ENCODE measurements around the gene ZCCHC7.
"Not testable (repeated sequence)": the region's sequence is repeated elsewhere in the genome, so short reads cannot be mapped to it uniquely, and the experiment has no call there.

The ZCCHC7 gene

DNA sequence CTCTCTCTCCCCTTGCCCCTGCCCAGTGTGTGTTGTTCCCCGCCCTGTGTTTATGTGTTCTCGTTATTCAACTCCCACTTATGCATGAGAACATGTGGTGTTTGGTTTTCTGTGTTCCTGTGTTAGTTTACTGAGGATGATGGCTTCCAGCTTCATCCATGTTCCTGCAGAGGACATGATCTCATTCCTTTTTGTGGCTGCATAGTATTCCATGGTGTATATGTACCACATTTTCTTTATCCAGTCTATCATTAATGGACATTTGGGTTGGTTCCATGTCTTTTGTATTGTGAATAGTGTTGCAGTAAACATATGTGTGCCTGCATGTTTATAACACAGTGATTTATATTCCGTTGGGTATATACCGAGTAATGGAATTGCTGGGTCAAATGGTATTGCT lies 83.1 kb downstream of the ZCCHC7 start:
- in situ Hi-C loops (cut with MboI; ENCODE audit: low sequenced_read_pairs): not testable (repeated sequence)

DNA sequence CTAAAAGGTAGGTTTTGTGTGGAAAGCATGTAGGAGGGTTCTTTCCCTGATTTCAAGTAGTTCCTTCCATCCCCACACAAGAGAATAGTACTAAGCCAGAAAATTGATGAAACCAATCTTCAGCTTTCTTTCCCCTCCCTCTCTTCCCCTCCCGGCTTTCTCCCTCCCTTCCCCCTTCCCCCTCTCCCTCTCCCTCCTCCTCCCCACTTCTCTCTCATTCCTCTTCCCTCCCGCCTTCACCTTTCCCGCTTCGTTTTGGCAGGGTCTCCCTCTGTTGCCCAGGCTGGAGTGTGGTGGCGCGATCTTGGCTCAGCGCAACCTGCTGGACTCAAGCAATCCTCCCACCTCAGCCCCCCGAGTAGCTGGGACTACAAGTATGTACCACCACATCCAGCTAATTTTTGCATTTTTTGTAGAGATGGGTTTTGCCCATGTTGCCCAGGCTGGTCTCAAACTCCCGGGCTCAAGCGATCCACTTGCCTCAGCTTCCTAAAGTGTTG lies 85.8 kb downstream of the ZCCHC7 start:
- in situ Hi-C loops (cut with MboI; ENCODE audit: low sequenced_read_pairs): no loop called here

DNA sequence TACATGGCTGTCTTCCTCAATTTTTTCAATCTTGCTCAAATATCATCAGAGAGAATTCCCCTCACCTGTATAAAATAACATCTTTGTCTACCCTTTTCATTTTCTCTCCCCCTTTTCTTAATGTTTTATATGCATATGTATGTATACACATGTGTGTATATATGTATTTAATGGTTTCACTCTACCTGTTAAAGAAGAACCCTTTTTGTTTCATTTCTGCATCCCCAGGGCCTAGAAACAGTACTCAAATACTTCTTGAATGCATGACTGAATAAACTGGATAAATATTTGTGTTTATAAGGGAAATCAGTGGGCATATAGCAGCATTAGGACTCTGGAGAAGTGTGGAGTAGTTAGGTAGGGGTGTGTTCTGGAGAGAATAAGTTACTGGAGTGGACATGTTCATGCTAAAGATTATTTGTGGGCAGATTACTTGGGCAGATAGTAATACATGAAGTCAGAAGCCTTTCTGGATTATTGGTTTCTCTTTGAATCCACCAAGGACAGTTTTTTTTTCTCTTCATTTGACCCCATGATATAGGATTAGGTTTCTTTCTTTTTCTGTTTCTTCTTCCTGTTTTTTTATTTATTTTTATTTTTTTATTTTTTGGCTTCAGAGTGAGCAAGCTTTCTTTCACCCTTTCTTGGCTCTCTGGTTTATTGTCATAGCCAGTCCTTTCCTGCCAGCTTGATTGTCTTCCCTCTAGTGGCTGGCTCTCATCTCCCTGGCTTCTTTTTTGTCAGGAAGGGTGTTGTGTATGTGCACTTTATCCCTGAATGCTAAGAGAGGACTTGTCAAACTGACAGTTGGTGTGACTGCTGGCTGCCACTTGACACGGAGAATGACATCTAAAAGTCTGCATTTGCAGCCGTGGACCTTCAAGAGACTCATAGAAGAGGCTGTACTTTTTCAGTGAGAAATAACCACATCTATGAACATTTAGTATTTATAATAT lies 89.3 kb downstream of the ZCCHC7 start:
- in situ Hi-C loops (cut with MboI; ENCODE audit: low sequenced_read_pairs): no loop called here

DNA sequence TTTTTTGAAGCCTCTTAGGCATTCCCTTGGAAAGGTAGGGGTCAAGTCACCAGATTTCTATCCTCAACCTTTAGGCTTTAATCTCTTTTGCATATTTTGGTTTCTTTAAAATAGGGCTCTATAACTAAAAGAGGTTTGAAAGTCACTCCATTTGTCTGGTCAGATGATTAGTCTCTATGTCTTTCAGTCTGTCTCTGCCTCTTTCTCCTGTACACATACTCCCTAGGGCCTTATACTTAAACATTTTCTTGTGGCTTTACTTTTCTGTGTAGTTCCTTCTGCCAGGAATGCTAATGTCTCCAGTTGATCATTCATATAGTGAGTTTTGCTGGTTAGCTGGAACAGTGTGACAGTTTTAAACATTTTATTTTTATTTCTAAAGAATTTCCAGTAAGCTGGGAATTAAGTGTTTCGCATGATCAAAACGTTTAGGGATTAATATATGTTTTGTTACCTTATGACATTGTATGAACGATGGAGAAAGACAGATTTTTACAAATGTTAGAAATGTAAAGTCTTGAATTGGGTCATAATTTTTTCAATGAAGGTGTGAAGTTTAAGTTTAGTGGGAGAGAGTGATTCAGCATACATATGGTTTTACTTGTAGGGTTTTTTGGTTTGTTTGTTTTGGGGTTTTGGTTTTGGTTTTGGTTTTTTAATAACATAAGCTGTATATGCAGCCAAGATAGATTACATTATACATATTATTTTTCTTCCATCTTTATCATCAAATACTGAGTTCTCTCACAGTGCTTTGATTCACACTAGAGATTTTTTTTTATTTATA lies 90.6 kb downstream of the ZCCHC7 start:
- in situ Hi-C loops (cut with MboI; ENCODE audit: low sequenced_read_pairs): no loop called here

DNA sequence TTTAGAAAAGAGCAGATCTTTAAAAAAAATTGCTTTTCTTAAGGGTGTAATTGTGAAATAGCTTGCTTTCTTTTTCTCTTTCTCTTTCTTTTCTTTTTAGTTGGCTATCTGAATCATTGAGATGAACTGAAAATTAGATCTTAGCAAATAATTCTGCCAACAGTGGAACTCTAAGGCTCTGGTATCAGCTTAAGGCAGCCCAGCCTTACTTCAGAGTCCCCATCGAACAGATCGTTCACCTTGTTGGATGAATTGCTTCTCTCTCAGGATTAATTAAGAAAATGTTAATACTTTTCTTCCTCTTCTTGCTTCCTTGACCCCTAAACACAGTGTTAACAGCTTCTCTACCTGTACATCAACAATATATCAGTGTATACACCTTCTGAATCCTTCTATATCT lies 92.1 kb downstream of the ZCCHC7 start:
- in situ Hi-C loops (cut with MboI; ENCODE audit: low sequenced_read_pairs): no loop called here

DNA sequence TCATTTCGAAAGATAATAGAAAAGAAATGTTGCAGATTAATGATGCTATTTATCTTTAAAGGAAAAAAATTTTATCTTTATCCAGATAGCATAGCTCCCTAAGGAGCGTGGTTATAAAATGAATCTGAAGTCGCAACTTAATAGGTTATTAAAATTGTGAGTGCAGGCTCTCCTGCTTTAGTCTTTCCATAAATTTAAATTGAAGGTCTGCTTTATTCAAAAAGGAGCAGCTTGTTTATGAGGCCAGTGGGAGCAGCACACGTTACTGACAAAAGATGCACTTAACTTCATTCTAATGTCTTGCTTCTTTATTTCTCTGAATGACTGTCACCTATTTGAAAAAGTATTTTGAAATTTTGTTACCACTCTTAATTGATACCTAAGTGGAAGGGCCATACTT lies 95.0 kb downstream of the ZCCHC7 start:
- in situ Hi-C loops (cut with MboI; ENCODE audit: low sequenced_read_pairs): no loop called here

DNA sequence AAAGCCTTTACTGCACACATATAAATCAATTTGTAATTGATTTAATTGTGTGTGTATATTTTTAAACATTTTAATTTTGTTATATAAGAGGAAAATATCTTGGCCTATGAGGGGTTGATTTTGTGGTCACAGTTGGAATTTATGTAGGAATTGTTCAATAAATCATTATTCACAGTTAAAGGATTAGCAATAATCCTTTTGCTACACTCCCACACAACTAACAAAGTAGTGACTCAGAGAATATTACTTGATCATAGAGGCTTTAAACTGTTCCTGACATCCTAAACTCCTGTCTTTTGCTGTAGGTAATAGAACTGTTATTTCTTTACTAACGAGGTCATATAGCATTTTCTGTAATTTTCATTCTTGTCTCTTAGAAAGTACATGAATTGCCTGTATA lies 95.5 kb downstream of the ZCCHC7 start:
- in situ Hi-C loops (cut with MboI; ENCODE audit: low sequenced_read_pairs): no loop called here

DNA sequence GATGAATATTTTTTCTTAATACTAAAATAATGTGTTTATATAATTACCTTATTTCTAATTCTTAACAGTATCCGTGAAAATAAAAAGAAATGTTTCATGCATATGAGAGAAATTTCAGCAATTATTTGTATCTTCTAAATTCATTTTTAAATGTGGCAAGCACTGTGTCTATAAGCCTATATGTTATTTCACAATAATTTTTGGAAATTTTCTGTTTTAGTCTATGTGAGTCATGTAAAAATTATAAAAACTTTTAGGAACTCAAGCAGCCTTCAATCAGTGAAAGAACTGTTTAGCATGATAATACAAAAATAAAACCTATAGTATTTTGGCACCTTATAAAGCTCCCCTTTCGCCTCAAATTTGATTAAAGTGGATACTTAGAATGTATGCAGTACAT lies 96.8 kb downstream of the ZCCHC7 start:
- in situ Hi-C loops (cut with MboI; ENCODE audit: low sequenced_read_pairs): no loop called here

DNA sequence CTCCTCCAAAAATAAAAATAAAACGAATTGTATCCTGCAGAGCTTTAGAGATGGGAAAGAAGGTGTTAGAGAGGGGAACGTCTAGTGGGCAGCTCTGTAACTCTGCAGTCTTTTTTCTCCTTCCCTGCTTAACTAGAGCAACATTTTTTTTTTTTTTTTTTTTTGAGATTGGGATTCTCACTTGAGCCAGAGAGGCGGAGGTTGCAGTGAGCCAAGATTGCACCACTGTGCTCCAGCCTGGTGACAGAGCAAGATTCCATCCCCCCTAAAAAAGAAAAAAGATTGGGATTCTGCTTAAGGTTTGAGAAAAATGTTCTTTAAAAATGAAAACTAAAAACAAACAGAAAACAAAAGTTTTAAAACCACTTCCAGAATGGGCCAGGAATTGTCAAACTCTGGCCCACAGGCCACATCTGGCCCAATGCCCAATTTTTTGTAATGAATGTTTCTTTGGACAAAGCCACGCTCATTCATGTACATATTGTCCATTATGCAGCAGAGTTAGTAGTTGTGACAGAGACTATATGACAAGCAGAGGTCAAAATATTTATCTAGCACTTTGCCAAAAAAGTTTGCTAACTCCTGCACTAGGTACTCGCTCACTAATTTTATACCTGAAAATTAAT lies 98.5 kb downstream of the ZCCHC7 start:
- in situ Hi-C loops (cut with MboI; ENCODE audit: low sequenced_read_pairs): no loop called here

DNA sequence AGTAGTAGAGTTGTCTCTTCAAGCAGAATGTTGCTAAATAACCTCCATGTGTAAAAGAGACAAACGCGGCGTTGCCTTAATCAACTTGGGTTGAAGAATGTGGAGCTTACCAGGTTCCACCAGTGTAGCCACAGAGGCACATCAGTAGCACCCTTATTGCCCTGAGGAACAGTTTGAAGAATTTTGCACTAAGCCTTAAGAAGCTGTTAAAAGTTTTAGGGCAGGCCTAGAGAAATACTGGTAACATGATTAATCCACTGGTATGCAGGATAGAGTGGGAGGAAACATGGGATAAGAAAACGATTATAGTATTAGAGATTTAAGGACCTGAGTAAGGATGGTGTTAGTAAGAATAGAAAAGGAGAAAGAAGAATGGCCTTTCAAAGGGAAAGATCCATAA lies 100.6 kb downstream of the ZCCHC7 start:
- in situ Hi-C loops (cut with MboI; ENCODE audit: low sequenced_read_pairs): no loop called here

DNA sequence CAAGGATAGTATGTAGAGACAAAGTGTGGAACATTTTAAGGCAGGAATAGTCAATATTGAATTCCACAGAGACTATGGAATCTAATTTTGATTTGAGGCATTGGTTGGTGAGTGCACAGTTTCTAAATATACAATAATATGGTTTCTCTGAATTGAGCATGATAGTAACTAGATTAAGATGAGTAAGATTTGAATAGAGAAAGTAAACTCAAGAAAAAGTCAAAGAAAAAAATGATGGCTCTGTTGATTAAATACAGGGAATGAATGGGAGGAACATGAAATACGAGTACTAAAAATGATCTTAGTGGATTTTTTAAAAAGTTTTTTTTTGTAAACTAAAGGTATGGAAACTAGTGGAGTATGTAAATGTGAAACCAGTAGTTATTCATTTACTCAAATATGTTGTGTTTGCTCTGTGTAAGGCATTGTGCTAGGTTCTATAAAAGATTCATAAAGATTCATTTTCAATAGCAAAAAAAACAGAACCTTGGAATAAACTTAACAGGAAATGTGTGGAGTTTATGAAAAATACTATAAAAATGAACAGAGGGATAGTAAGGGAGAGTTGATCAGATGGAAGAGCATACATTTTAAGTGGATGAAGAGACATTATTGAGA lies 101.2 kb downstream of the ZCCHC7 start:
- in situ Hi-C loops (cut with MboI; ENCODE audit: low sequenced_read_pairs): no loop called here

DNA sequence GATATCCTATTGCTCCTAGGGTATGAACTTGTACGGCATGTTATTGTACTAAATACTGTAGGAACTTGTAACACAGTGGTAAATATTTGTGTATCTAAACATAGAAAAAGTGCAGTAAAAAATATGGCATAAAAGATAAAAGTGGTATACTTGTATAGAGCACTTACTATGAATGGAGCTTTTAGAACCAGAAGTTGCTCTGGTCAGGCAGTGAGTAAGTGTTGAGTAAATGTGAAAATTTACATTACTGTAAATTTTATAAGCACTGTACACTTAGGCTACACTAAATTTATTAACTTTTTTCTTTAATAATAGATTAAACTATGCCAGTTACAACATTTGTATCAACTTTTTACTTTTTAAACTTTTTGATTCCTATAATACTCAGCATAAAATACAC lies 109.1 kb downstream of the ZCCHC7 start:
- in situ Hi-C loops (cut with MboI; ENCODE audit: low sequenced_read_pairs): no loop called here

DNA sequence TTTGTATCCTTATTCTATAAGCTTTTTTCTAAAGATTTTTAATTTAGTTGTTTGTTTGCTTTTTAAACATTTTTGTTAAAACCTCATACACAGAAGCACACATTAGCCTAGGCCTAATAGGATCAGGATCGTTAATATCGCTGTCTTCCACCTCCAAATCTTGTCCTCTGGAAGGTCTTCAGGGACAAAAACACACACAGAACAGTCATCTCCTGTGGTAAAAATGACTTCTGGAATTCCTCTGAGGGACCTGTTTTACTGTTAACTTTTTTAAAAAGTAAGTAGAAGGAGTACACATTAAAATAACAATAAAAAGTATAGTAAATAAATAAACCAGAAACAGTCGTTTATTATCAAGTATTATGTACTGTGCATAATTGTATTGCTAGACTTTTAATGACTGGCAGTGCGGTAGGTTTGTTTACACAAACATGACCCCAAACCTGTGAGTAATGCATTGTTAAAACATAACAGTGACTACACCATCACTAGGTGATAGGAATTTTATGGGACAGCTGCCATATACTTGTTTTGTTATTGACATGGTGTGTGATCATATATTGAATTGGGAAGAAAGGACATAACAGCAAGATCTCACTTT lies 109.6 kb downstream of the ZCCHC7 start:
- in situ Hi-C loops (cut with MboI; ENCODE audit: low sequenced_read_pairs): no loop called here

DNA sequence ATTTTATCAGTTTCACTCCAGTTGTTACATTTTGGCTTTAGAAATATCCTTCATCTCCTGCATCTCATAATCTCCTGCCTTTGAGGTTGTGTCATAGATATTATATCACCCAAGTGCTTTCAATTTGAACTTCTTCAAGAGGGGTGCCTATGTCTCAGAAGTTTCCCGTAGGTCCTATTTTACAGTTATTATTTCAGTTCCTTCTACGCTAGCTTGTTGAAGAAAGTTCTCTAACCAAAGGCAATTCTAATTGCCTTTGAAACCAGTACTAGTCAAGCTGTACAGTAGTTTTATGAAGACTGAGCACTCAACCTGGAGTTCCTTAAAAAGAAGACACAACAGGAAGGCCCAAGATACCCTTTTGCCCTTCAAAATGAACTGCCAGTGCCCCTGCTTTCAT lies 116.4 kb downstream of the ZCCHC7 start:
- in situ Hi-C loops (cut with MboI; ENCODE audit: low sequenced_read_pairs): no loop called here

DNA sequence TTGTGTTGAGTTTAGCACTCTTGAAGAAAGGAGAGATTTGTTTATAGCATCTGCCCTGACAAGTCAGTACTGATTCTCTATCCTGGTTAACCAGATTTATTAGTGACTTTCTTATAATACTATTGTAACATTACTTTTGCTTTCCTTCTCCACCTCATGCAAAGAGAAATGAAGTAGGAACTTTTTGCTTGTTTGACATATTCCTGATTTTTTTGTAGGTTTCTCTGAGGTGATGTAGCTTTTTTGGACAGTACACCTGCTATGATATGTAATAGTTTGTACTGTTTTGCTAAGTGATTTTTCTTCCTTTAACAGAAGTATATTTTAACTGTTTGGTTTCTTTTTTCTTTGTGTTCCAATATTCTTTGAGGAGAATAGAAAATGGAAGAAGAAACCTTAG lies 117.7 kb downstream of the ZCCHC7 start:
- in situ Hi-C loops (cut with MboI; ENCODE audit: low sequenced_read_pairs): no loop called here

DNA sequence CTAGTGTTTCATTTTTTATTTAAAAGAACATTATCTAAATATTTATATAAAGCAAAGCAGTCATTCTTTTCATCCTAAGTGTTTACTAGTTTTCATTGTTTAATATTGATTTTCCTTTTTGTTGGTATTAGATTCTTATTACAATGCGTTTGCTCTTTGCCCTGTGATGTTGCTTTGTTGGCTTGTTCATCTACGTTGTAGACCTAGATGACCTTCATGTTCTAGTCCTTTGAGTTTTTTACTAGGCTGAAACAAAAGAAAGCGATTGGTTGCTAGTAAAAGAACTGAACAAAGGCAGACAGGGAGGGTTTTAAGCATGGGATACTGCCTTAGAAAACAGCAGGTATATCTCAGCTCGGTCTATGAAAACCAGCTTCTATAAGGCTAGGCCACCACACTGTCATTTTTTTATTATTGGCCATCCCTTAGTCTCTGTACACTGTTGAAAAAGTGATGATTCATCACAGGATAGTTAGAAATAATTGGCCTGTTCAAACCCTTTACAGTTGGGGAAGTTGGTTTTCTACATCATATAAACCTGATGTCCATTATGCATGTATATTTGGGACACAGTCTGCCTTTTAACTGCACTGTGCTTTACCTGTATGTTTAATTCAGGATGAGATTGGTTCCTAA lies 119.0 kb downstream of the ZCCHC7 start:
- in situ Hi-C loops (cut with MboI; ENCODE audit: low sequenced_read_pairs): no loop called here

DNA sequence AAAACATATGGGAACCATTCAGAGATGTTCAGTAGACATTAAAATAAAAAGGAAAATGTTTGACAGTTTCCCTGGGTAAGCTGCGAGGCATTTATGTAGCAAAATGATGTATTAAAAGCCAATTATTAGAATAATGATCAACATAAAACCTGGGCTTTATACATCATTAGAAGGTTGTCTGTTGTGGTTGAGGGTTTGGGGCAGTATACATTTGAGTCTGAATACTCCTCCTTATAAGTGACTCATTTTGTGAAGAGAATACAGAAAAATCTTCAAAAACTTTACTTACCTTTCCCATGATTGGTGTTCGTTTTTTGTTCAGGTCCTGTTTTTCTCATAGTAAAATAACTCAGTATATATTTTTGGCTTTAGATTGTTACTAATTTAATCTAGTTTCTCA lies 119.5 kb downstream of the ZCCHC7 start:
- in situ Hi-C loops (cut with MboI; ENCODE audit: low sequenced_read_pairs): no loop called here

DNA sequence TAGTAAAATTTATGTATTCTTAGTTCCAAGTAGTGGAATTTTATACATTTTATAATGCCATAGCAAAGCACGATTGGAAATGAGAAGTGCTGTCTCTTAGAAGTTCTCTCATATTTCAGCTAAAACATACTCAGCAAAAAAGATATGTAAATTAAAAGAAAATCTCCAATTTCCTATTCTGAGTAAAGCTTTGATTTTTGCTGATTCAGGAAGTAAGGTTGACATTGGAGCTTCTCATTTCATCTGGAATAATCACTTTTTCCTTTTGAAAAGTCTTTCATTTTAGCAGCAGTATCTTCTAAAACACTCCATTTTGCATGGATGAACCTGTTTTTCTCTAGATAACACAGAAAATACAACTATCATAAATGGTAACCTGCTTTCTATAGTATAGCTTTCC lies 121.0 kb downstream of the ZCCHC7 start:
- in situ Hi-C loops (cut with MboI; ENCODE audit: low sequenced_read_pairs): no loop called here

DNA sequence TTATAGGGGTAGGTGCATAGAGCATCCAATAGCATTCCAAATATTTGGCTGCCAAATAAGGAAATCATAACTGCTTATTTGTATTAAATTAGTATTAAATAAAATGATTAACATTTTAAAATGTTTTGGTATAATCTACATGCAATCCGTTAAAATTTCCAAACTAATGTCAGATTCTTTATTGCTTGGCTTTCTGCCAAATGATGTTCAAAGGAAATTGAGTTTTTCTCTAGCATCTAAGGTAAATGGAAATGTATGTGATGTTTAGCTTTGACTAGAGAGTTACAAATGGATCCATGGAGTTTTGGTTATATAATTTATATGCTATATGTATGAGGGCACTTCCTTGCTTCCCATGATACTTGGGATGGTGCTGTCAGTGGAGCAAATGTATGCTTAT lies 121.7 kb downstream of the ZCCHC7 start:
- in situ Hi-C loops (cut with MboI; ENCODE audit: low sequenced_read_pairs): no loop called here
